ENCODE measurements around the gene DGKE. TPM values are rescaled to one million over a fixed set of nuclear protein-coding genes. Genes with fewer than 3 reads are reported as not detected.

Gene DGKE
- total and polyA plus RNA-seq, 2 of the 8 experiments (the other 6 are each of a cell fraction or from before 2014, with no cell fraction given) = 1.7 to 7.4 TPM

DNA sequence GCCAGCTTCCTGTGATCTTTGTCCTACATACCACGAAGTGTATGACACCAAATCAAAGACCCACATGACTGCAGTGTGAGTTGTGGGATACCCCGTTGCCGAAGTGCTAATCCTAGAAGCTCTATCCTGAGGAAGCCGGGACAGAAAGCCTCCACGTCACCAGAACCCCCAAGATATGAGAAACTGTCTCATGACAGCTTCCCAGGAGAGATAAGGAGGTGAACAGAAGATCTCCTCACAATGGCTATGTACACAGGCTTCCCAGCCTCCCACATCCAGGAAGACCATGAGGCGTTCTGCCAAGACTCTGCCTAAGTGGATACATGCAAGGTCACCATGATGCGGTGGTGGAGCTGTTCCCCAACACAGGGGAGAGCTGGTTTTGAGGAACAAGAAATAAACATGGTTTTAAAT, 42.8 kb downstream of the DGKE start (continued):
- TF ChIP-seq PHF8 (conservative IDR thresholded peaks at IDR 0.05; ENCODE audit: low read depth, low read length) (no peak), SAP30 (IDR thresholded peaks at IDR 0.05; ENCODE audit: insufficient read depth, insufficient replicate concordance, low read length) (no peak), TAF7 (optimal IDR thresholded peaks at IDR 0.05; ENCODE audit: borderline replicate concordance, low read depth, low read length) (no peak), TEAD4 (IDR thresholded peaks at IDR 0.05; ENCODE audit: low read depth, low read length) (no peak), KDM1A (IDR thresholded peaks at IDR 0.05; ENCODE audit: borderline replicate concordance, low read length) (no peak), KDM4A (IDR thresholded peaks at IDR 0.05; ENCODE audit: low read depth, low read length, severe bottlenecking) (no peak), SIRT6 (IDR thresholded peaks at IDR 0.05; ENCODE audit: low read length) (no peak), POLR2AphosphoS5 (IDR thresholded peaks at IDR 0.05; ENCODE audit: low read depth, low read length) (no peak), CREB1 (IDR thresholded peaks at IDR 0.05) (no peak)
